Hepatocyte (in vitro differentiated cells): Measurements from ENCODE around the gene BRMS1L. TPM values are rescaled to one million over a fixed set of nuclear protein-coding genes. Genes with fewer than 3 reads are reported as not detected.
A peak's percentile ranks its signal among the peaks of the same experiment; 100 is the strongest.

Source experiments
- DNase-seq: peaks from one replicate; pipeline ENCODE4 v3.0.0-alpha.2; 2016; ENCODE audit warnings: low spot score
- H2AFZ ChIP-seq: fragments of 200-600 bp; sonication (generic); 2 replicates; pipeline ENCODE4 v1.6.0; 2016; ENCODE audit warnings: antibody characterized with exemption, mild to moderate bottlenecking
- H3K27ac ChIP-seq: fragments of 200-600 bp; sonication (generic); 2 replicates; pipeline ENCODE4 v1.5.1; 2016; ENCODE audit warnings: mild to moderate bottlenecking
- H3K27me3 ChIP-seq: fragments of 200-600 bp; sonication (generic); 2 replicates; pipeline ENCODE4 v1.6.1; 2016
- H3K36me3 ChIP-seq: fragments of 200-600 bp; sonication (generic); replicated peaks from 2 replicates; pipeline ENCODE4 v1.5.1; 2016; ENCODE audit warnings: low read depth; ENCODE audit not compliant: insufficient read depth
- H3K4me1 ChIP-seq: fragments of 200-600 bp; sonication (generic); 2 replicates; pipeline ENCODE4 v1.5.1; 2016; ENCODE audit warnings: mild to moderate bottlenecking, moderate library complexity; ENCODE audit not compliant: insufficient read depth
- H3K4me2 ChIP-seq: fragments of 200-600 bp; sonication (generic); 2 replicates; pipeline ENCODE4 v1.6.0; 2016
- H3K4me3 ChIP-seq: fragments of 200-600 bp; sonication (generic); 2 replicates; pipeline ENCODE4 v1.5.1; 2016; ENCODE audit warnings: mild to moderate bottlenecking
- H3K79me2 ChIP-seq: fragments of 200-600 bp; sonication (generic); 2 replicates; pipeline ENCODE4 v1.6.0; 2017; ENCODE audit warnings: mild to moderate bottlenecking
- H3K9me2 ChIP-seq: fragments of 200-600 bp; sonication (generic); replicated peaks from 2 replicates; pipeline ENCODE4 v1.6.0; 2017; ENCODE audit warnings: mild to moderate bottlenecking; ENCODE audit not compliant: insufficient read depth
- H3K9me3 ChIP-seq: fragments of 200-600 bp; sonication (generic); 2 replicates; pipeline ENCODE4 v1.5.1; 2016; ENCODE audit warnings: low read depth, mild to moderate bottlenecking
- H4K20me1 ChIP-seq: fragments of 200-600 bp; sonication (generic); 2 replicates; pipeline ENCODE4 v1.6.0; 2016; ENCODE audit warnings: mild to moderate bottlenecking; ENCODE audit not compliant: insufficient read depth, poor library complexity, severe bottlenecking
- EZH2 ChIP-seq: fragments of 200-600 bp; sonication (generic); IDR thresholded peaks from 2 replicates; pipeline ENCODE4 v1.6.1; 2016; ENCODE audit warnings: antibody characterized with exemption, mild to moderate bottlenecking, borderline replicate concordance
- EZH2phosphoT487 ChIP-seq: fragments of 200-600 bp; sonication (generic); IDR thresholded peaks from one replicate; pipeline ENCODE4 v1.6.1; 2018; ENCODE audit warnings: antibody characterized with exemption, mild to moderate bottlenecking, low read depth, moderate library complexity; ENCODE audit not compliant: unreplicated experiment, severe bottlenecking
- whole genome bisulfite sequencing: methylation state at CpG from one replicate; pipeline ENCODE4 v1.1.6; 2016; ENCODE audit warnings: low lambda C conversion rate; ENCODE audit errors: missing lambda C conversion rate; 5-methylcytosine and 5-hydroxymethylcytosine counted together
- polyA plus RNA-seq: library from polyadenylated mRNA; unstranded; fragments of >200 nt; fragmentation: Nextera tagmentation; extraction: Ambion mirVana; gene quantifications from 2 replicates; pipeline ENCODE4 v1.2.1, GENCODE V29; 2016
- total RNA-seq: library from RNA; depleted of rRNA; stranded (reverse); fragments of >200 nt; gene quantifications from 2 replicates; pipeline ENCODE4 v1.2.3, GENCODE V29; 2014
- TF ChIP-seq, protein P1 (sequence below): fragments of 200-600 bp; sonication (generic); IDR thresholded peaks from 2 replicates; pipeline ENCODE4 v1.5.1; 2016; ENCODE audit warnings: antibody characterized with exemption, mild to moderate bottlenecking; ENCODE audit not compliant: poor library complexity

Gene BRMS1L
- total and polyA plus RNA-seq, 2 experiments from 2014 or later, result 12.6 to 14.6 TPM

DNA sequence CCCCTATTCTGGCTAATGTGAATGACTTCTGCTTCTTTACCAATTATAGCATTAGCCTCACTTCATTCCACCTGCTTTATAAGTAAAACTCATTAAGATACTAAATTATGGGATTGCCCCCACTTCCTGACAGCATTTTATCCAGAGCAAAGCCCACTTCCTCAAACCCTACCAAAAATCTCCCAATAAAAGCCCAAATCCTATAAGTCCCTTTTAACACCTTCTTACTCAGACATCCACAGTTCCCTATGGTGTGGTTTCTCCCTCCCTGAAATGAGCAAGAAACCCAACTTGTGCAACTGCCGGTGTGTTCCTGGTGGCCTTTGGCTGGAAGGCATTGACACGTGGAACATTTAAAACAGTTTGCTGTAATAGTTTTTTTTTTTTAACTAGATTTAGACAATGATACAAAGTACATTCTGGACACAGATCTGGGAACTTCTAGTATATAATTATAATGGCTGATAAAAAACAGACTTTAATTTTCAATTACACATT is 53.1 kb downstream of the BRMS1L start:
- Histone ChIP-seq H3K4me3 (no peak overlapping the region), H3K27ac (peak overlapping the region; percentile 30), H3K27me3 (no peaks in the 10 kb centered on the region), H2AFZ (no peak overlapping the region), H3K9me2 (no peaks in the 10 kb centered on the region), H3K4me1 (peaks cover 12% of the 10 kb centered on the region), H3K9me3 (no peaks in the 10 kb centered on the region), H3K36me3 (no peaks in the 10 kb centered on the region), H4K20me1 (no peaks in the 10 kb centered on the region), H3K79me2 (no peaks in the 10 kb centered on the region), H3K4me2 (peak overlapping the region; percentile 31)
- TF ChIP-seq, protein P1, sequence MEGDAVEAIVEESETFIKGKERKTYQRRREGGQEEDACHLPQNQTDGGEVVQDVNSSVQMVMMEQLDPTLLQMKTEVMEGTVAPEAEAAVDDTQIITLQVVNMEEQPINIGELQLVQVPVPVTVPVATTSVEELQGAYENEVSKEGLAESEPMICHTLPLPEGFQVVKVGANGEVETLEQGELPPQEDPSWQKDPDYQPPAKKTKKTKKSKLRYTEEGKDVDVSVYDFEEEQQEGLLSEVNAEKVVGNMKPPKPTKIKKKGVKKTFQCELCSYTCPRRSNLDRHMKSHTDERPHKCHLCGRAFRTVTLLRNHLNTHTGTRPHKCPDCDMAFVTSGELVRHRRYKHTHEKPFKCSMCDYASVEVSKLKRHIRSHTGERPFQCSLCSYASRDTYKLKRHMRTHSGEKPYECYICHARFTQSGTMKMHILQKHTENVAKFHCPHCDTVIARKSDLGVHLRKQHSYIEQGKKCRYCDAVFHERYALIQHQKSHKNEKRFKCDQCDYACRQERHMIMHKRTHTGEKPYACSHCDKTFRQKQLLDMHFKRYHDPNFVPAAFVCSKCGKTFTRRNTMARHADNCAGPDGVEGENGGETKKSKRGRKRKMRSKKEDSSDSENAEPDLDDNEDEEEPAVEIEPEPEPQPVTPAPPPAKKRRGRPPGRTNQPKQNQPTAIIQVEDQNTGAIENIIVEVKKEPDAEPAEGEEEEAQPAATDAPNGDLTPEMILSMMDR, result no peak
- no peak for TF ChIP-seq EZH2
- no peak for TF ChIP-seq EZH2phosphoT487
- DNase-seq, result no peak
- 52% methylated on average over 2 of the region's 2 CpGs for WGBS

DNA sequence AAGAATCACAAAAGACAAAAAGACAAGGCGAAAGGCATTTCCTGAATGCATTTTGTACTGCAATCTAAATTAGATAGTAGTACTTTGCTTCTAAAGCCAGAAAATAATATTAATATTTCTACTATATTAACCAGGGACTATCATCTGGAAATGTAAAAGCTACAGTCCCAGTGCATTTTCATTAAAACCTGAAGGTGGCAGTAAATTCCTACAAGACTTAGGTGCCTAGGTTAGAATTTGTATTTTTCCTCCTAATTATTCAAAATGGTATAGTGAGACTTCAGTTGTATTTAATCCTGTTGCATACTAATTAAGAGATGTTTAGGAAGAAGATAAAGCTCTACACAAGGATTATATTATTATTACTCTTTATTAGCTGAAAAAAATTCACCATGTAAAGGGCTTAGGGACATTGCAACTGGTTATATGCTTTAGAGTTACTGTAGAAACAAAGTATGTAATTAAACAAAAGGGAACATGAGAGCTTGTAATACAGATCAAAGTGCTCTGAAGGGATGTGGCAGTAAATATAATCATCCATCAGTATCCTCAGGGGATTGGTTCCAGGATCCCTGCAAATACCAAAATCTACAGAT is 53.6 kb downstream of the BRMS1L start:
- no peaks in the 10 kb centered on the region for H3K36me3 ChIP-seq
- H3K27ac ChIP-seq, result no peak overlapping the region
- DNase-seq, result no peak
- H3K4me2 ChIP-seq, result no peak overlapping the region
- H3K9me2 ChIP-seq, result no peaks in the 10 kb centered on the region
- 76% methylated on average over 1 of the region's 1 CpG for WGBS
- no peaks in the 10 kb centered on the region for H3K79me2 ChIP-seq
- H3K4me3 ChIP-seq, result no peak overlapping the region
- no peaks in the 10 kb centered on the region for H4K20me1 ChIP-seq
- no peaks in the 10 kb centered on the region for H3K27me3 ChIP-seq
- TF ChIP-seq EZH2 (no peak), EZH2phosphoT487 (no peak)
- TF ChIP-seq, protein P1, result peak; percentile 60
- no peaks in the 10 kb centered on the region for H3K9me3 ChIP-seq
- H3K4me1 ChIP-seq, result peaks cover 12% of the 10 kb centered on the region
- no peak overlapping the region for H2AFZ ChIP-seq

DNA sequence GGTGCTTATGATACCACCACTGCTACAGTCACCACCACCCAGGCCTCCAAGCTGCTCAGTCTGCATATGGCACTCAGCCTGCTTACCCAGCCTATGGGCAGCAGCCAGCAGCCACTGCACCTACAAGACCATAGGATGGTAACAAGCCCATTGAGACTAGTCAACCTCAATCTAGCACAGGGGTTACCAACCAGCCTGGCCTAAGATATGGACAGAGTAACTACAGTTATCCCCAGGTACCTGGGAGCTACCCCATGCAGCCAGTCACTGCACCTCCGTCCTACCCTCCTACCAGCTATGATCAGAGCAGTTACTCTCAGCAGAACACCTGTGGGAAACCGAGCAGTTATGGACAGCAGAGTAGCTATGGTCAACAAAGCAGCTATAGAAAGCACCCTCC is 55.1 kb downstream of the BRMS1L start:
- no peak overlapping the region for H3K4me3 ChIP-seq
- TF ChIP-seq, protein P1, result no peak
- no peak for TF ChIP-seq EZH2
- TF ChIP-seq EZH2phosphoT487, result no peak
- no peak overlapping the region for H2AFZ ChIP-seq
- WGBS, result 91% methylated on average over 2 of the region's 2 CpGs
- peaks cover 9% of the 10 kb centered on the region for H3K4me1 ChIP-seq
- no peaks in the 10 kb centered on the region for H4K20me1 ChIP-seq
- no peak for DNase-seq
- H3K27me3 ChIP-seq, result no peaks in the 10 kb centered on the region
- no peaks in the 10 kb centered on the region for H3K9me3 ChIP-seq
- H3K9me2 ChIP-seq, result no peaks in the 10 kb centered on the region
- H3K4me2 ChIP-seq, result no peak overlapping the region
- H3K27ac ChIP-seq, result no peak overlapping the region
- no peaks in the 10 kb centered on the region for H3K79me2 ChIP-seq
- no peaks in the 10 kb centered on the region for H3K36me3 ChIP-seq
